Activated CD8-positive, alpha-beta memory T cell treated with anti-CD3 and anti-CD28 coated beads for 4 hours (primary cell): ENCODE results near the gene UBE2G1.
"Not testable (repeated sequence)": the region's sequence is repeated elsewhere in the genome, so short reads cannot be mapped to it uniquely, and the experiment has no call there.

Experiments used
- DNase-seq, 2 donors: peaks; one replicate each; pipeline ENCODE4 v3.0.0-alpha.2; 2020; ENCODE audit warnings: low read depth in 2 of 2

The UBE2G1 gene

DNA sequence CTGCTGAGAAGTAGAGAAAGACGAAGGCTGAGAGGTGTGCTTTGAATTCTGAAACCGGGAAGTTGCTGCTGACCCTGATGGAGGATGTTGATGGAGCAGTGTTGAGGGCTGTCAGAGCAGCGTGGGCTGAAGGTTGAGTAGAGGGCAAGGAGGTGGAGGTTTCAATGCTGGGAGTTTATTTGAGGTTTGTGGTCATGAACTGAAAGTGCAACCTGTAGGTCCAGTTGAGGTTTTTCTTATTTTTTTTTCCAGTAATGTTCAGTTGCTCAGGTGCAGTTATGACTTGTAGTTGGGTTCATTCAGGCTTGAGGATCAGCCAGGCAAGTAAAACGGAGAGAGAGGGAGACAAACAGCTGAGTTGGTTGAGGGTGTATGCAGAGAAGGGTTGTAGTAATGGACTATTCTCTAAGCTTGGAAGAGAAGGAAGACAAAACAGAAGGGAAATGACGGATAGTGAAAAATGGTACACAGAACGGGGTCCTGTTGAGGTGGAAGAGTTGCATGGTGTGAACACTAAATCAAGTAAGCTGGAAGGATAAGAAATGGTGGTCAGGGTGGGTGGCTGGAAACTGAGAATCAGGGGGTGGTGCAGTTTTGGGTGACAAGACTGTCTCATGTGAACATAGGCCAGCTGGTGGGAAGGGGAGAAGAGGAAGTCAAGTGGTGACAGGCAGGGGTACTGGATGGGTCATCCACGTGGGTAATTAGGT, 8.7 kb upstream of the UBE2G1 start:
- DNase-seq = peak in 1 of 2 donors; percentile 29

DNA sequence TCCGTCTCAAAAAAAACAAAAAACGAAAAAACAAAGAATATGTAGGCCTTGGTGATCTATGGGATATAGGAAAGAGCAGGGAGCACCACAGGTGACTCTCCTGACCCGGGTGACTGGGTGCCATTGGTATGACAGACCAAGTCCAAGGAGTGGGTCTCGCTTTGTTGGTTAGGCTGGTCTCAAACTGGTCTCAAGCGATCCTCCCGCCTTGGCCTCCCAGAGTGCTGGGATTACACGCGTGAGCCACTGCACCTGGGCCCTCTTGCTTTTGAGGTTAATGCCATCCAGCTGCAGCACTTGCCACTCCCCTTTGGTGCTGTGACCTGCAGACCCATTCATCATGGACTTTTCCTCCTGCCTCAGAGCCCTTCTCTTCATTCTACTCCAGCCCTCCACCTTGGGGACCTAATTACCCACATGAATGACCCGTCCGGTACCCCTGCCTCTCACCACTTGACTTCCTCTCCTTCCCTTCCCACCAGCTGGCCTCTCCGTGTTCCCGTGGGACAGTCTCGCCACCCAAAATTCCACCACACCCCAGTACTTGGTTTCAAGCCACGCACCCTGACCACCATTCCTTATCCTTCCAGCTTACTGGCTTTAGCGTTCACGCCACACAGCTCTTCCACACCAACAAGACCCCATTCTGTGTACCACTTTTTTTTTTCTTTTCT, 3.2 kb upstream of the UBE2G1 start:
- DNase-seq = no peak

DNA sequence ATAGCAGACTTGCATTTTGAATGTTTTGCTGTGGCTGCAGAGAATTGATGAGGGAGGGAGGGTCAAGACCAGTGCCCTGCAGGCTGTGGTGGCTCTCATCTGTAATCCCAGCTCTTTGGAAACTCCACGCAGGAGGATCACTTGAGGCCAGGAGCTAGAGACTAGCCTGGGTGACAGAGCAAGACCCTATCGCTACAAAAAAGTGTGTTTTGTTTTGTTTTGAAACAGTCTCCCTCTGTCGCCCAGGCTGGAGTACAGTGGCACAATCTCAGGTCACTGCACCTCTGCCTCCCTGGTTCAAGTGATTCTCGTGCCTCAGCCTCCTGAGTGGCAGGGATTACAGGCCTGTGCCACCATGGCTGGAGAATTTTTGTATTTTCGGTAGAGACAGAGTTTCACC, 1.9 kb upstream of the UBE2G1 start:
- no peak for DNase-seq

DNA sequence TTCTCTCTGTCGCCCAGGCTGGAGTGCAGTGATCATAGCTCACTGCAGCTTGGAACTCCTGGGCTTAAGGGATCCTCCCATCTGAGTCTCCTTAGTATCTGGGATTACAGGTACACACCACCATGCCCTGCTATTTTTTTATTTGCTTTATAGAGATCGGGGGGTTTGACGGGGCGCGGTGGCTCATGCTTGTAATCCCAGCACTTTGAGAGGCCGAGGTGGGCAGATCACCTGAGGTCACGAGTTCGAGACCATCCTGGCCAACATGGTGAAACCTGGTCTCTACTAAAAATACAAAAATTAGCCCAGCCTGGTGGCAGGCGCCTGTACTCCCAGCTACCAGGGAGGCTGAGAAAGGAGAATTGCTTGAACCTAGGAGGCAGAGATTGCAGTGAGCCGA, 702 bp upstream of the UBE2G1 start:
- DNase-seq = not testable (repeated sequence)

DNA sequence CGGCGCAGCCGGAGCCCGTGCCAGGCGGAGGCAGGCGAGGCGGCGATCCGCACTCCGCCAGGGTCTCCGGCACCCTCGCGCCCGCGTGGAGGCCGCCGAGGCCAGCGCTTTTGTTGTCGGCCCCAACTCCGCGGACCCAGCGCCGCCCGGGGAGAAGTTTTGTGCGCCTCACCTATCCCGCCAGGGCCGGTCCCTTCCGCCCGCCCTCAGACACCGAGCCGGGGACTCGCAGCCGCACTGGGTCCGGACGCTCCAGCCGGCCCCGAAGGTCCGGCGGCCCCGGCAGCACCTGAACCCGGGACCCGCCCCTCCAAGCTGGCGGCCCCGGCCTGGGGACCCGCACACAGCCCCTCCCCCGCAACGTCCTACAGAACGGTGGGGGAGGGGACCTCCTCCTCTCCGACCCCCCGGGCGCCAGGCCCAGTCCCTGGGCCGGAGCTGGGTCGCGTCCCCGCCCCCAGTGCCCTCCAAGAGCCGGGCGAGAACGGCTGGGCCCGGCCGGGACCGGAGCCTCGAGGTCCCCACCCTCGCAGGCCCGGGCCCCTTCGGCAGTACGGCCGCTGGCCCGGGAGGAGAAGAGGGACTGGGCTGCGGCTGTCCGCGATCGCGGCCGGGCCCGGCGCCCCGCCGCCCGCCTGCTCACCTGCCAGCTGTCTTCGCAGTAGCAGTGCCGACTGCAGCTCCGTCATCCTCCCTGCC, 698 bp downstream of the UBE2G1 start:
- DNase-seq = peak; percentile 6 to 13

DNA sequence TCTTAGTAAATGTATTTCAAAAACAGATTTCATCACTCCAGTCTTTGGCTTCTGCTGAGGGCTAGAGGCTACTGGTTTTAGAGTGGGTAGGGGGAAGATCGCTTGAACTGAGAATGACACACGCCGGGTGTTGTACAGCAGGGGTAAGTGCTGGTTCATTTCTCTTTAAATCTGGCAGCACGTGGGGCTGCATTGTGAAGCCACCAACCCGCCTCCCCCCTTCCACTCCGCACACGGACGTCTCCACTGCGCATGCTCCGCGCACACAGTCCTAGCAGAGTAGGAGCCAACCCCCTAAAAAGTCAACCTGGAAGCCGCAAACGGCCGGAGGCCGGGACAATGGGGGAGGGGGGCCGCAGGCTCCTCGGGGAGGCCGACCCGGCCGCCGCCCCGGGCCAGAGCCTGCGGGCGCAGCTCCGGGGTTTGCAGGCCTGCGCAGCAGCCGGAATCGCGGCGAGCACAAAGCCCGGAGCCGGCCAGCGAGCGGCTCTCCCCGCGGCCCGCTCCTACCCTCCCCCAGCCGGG, 1.3 kb downstream of the UBE2G1 start:
- peak; percentile 80 to 88 for DNase-seq

DNA sequence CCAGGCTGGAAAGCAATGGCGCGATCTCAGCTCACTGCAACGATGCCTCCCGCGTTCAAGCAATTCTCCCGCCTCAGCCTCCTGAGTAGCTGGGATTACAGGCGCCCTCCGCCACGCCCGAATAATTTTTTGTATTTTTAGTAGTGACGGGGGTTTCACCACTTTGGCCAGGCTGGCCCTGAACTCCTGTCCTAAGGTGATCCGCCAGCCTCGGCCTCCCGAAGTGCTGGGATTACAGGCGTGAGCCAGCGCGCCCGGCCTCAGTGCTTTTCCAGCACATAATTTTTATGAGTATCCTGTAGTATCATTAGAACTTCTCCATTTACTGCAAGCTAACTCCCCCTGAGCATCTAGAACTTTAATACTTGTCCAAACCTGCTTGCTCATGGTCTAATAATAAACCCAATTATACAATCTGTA, 1.8 kb downstream of the UBE2G1 start:
- DNase-seq = no peak

DNA sequence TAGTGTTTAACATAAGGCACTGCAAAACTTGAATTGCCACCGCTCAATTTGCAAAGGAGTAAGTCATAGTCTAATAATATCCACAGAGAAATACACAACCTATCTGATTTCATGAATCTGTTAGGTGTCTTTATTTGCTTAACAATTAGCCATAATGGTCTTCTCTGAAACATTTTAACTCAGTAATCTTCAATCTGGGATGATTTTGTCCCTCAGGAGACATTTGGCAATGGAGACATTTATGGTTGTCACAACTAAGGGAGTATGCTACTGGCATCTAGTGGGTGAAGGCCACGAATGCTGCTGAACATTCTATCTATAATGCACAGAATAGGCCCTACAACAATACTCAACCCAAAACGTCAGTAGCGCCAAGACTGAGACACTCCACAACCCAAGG, 4.3 kb downstream of the UBE2G1 start:
- no peak for DNase-seq

DNA sequence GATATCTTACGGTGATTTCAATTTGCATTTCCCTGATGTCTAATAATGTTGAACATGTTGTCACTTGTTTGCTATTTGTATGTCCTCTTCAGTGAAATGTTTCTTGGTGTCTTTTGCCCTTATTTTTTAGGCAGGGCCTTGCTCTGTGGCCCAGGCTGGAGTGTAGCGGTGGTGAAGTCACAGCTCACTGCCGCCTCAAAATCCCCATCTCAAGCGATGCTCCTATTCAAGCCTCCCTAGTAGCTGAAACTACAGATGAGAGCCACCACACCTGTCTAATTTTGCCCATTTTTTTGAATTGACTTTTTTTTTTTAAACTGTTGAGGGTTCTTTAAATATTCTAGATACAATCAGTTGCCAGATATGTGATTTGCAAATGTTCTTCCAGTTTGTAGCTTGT, 8.3 kb downstream of the UBE2G1 start:
- DNase-seq = no peak

DNA sequence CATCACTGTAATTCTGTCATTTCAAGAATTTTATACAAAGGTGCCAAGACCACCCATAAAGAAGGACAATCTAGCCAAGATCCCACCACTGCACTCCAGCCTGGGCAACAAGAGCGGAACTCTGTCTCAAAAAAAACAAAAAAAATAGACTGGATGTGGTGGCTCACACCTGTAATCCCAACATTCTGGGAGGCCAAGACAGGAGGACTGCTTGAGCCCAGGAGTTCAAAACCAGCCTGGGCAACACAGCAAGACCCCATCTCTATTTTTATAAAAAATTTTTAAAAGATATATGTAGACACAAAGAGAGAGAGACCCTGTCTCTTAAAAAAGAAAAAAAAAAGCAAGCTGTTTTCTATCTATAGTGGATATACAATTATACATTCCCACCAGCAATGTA, 8.8 kb downstream of the UBE2G1 start:
- no peak for DNase-seq

DNA sequence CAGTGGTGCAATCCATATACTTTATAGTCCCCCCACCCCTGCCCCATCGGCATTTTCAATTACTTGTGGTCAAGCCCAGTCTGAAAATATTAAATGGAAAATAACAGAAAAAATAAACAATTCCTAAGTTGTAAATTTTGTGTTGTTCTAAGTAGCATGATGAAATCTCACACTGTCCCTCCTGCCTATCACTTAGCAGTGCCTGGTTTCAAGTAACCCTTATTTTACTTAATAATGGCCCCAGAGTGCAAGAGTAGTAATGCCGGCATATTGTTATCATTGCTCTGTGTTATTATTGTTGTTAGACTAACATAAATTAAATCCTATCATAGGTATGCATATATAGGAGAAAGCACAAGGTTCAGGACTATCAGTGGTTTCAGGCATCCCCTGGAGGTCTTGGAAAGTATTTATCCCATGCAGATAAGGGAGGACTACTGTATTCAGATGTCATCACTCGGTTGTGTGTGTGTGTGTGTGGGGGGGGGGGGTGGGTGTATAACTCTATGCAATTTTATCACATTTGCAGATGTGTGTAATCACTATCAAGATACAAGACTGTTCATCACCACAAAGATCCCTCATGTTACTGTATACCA, 9.3 kb downstream of the UBE2G1 start:
- no peak for DNase-seq

DNA sequence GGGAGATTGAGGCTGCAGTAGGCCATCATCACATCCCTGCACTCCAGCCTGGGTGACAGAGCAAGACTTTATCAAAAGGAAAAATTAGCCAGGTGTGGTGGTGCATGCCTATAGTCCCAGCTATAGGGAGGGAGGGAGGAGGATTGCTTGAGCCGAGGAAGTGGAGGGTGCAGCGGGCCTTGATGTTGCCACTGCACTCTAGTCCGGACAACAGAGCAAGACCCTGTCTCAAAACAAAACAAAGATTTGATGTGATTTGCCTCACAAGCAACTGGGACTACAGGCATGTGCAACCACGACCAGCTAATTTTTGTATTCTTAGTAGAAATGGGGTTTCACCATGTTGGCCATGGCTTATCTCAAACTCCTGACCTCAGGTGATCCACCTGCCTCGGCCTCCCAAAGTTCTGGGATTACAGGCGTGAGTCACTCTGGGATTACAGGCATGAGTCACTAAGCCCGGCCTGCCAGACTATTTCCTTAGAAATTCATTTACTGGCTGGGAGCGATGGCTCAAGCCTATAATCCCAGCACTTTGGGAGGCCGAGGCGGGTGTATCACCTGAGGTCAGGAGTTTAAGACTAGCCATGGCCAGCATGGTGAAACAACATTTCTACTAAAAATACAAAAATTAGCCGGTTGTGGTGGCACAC, 11.5 kb downstream of the UBE2G1 start:
- no peak for DNase-seq

DNA sequence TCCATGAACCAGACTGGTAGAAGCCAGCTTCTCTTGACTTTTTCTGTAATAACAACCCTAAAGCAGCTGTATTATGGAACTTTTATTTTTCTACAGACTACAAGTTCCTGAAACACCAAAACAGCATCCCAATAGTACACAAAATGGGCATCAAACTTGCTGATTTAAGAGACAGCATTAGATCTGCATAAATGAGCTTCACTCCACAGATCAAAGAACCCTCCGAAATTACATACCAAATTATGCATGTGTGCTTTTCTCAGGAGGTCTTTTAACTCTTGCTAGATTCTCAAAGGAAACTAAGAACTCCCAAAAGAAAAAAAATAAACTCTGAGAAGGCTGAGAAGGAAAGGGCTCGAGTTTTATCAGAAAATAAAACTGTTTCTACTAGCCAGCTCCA, 12.3 kb downstream of the UBE2G1 start:
- no peak for DNase-seq

DNA sequence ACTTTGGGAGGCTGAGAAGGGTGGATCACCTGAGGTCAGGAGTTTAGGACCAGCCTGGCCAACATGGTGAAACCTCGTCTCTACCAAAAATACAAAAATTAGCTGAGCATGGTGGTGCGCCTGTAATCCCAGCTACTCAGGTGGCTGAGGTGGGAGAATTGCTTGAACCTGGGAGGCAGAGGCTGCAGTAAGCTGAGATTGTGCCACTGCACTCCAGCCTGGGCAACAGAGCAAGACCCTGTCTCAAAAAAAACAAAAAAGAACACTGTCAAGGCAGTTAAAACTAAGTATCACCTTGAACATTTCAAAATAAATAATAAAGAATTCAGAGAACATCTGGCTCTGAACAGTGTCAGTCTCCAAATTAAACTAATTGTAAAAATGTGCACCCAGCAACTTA, 16.3 kb downstream of the UBE2G1 start:
- DNase-seq = not testable (repeated sequence)

DNA sequence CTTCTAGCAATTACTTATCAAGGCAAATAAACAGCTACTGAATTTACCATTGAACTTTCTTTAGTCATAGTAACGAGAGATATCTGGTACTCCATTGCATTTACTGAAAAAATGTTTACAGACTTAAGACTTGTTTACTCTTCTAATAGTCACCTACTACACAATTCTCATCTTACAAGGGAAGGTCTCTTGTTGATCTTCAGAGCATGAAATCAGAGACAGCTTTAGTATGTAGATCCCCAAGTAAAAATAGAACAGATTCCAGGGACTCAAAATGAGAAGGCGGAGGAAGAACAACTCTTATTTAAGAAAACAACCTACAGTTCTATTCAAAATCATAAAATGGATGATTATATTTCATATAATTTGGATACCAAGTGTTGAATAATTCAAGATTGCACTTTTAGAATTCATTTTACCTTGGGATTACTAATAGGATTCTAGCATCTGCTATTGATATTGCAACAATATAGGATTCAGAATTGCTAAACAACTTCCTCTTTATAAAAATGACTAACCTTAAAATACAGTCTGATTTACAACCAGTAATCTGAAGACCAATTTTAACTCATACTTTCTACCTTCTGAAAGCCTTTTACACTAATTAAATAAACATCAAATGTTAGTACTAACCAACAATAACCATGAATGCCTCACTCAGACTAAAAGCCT, 20.8 kb downstream of the UBE2G1 start:
- no peak for DNase-seq

DNA sequence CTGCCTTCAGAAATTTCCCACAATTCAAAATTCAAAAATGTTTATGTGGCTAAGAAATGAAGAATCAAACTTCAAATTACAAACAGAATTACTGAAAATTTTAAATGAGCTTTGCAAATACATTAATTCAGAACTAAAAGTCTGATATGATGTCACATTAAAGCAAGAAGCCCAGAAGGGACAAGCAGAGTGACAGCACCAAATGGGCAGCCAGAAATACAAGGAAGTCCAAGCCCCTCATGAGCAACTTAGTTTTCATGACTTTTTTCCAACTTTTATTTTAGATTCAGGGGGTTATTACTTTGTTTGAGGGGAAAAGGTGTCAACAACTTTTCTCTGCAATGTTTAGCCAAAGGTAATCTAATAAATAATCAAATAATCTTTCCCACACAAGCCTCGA, 21.5 kb downstream of the UBE2G1 start:
- DNase-seq = no peak

DNA sequence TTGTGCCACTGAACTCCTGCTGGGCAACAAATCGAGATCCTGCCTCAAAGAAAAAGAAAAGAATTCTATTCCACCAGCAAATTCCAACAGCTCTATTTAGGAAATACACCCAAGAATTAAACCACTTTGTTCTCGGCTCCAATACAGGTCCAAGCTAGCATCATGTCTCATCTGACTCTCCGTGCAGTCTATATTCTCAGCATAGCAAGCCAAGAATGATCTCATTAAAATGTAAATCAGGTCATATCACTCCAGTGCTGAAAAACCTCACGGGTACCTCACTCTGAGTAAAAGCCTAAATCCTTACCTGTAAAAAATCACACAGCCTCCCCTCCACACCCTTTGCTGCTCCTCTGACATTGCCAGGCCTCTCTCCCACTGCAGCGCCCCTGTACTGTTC, 23.9 kb downstream of the UBE2G1 start:
- no peak for DNase-seq

DNA sequence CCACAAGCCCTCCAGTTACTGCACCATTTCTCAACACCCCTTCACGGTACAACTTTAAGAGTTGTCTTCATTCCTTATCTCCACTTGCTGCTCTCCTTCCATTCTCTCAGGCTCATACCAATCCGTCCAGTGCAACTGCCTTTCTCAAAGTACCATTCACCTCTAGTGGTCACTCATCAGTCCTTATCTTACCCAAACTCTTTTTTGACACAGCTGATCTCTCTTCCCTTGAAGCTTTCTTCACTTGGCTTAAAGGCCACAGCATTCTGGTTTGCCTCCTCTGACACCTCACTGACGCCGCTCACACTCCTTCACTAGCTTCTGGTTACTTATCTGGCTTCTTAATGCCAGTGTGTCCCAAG, 24.9 kb downstream of the UBE2G1 start:
- DNase-seq = no peak

DNA sequence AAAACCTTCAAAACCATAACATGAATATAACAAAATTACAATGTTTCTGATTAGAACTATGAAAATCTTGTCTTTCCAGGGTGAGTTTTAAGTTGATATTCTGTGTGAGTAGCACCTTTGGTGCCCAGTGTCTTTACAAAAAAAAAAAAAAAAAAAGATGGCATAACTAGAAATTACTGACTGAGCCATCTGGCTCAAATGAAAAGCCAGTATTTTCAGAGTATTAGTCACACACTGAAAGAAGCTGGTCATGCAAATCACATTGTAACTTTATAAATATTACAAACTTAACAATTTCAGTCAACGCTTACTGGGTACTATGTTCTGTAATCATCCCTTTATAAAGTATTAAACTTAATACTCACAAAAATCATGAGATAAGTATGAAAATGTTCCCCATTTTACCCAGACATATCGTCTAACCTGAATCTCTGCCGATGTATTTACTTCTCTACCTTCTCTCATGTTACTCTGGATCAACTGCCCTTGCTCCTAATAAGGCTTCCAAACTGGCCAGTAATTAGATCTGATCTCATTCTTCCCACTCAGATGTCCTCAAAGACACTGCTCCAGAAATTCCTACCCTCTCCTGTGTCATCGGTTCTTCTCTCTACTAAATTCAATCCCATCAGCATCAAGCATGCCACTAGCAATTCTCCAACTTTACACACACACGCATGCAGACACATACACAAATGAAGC, 25.4 kb downstream of the UBE2G1 start:
- DNase-seq = no peak

DNA sequence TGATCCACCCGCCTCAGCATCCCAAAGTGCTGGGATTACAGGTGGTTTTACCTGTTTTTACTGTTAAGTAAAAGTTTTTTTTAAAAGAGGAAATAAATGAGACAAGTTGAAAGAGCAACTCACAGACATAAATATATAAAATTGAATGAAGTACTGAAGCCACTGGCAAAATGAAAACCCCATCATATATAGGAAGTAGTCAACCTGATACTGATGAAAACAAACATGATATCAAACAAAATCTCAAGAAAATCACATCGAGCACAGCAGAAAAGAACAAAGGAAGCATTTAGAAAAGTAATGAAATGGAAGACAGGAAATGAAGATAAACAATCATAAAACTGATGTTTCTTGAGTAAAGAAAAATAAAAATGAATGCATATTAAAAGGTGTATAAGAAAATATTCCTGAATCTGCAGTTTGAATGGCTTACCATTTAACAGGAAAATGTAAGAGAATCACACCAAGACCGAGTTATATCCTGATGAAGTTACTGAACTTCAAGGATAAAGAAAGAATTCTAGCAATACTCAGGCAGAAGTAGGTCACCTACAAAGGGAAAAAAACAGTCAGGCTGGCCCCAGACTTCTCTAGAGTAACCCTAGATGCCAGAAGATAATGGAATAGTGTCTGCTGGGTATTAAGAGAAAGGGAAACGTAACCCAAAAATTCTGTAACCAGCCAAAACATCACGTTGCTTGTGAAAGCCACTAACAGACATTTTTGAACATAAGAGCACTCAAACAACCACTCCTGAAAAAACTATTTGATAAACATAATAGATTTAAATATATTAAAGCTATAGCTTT, 31.5 kb downstream of the UBE2G1 start:
- no peak for DNase-seq
